Testis (tissue), 3 donors: ENCODE measurements around the gene PRKN. TPM values are rescaled to one million over a fixed set of nuclear protein-coding genes. Genes with fewer than 3 reads are reported as not detected.

Experiments used
- DNase-seq: peaks from one replicate; pipeline ENCODE4 v3.0.0-alpha.2; 2019
- H3K27ac ChIP-seq, 2 donors: fragments of 200-600 bp; sonication (generic); one replicate each; pipeline ENCODE4 v1.5.1; 2019
- H3K27me3 ChIP-seq: fragments of 200-600 bp; sonication (generic); one replicate; pipeline ENCODE4 v1.5.1; 2019
- H3K36me3 ChIP-seq: fragments of 200-600 bp; sonication (generic); one replicate; pipeline ENCODE4 v1.5.1; 2017; ENCODE audit warnings: low read depth; ENCODE audit errors: missing control alignments
- H3K4me1 ChIP-seq: fragments of 200-600 bp; sonication (generic); one replicate; pipeline ENCODE4 v1.5.1; 2019
- H3K4me3 ChIP-seq, 2 donors: fragments of 200-600 bp; sonication (generic); one replicate each; pipeline ENCODE4 v1.5.1; 2017 to 2019
- H3K9me3 ChIP-seq: fragments of 200-600 bp; sonication (generic); one replicate; pipeline ENCODE4 v1.5.1; 2017
- POLR2A ChIP-seq: fragments of 450-650 bp; IDR thresholded peaks from one replicate; pipeline ENCODE4 v1.6.1; 2017; ENCODE audit warnings: antibody characterized with exemption, mild to moderate bottlenecking, moderate library complexity
- WGBS, 2 donors: methylation state at CpG; one replicate each; pipeline ENCODE4 v1.1.5; 2018; 5-methylcytosine and 5-hydroxymethylcytosine counted together
- intact Hi-C: fragments of 100-400 bp; cut with DNase I; formaldehyde crosslinking; loops from one replicate; pipeline ENCODE4 v1.15.1; 2023; ENCODE audit warnings: low total_unique reads
- polyA plus RNA-seq: library from polyadenylated mRNA; stranded (reverse); fragments of 350-450 nt; fragmentation: Illumina TruSeq; extraction: RNeasy Lipid Tissue Mini Kit (QIAGEN cat#74804); gene quantifications from one replicate; pipeline ENCODE4 v1.2.3, GENCODE V29; 2014; ENCODE audit warnings: low read depth, low replicate concordance; ENCODE audit not compliant: insufficient read depth
- total RNA-seq, 2 donors: library from RNA; depleted of rRNA; stranded (reverse); fragments of >200 nt; gene quantifications; one replicate each; pipeline ENCODE4 v1.2.3, GENCODE V29; 2016
- TF ChIP-seq, protein P1 (sequence below), 3 experiments: fragments of 450-650 bp in 2 of 3; fragments of 200-600 bp in 1 of 3; sonication (generic) in 1 of 3; IDR thresholded peaks; one replicate each; pipeline ENCODE4 v1.5.1; 2016 to 2019; ENCODE audit warnings: antibody characterized with exemption in 3 of 3, mild to moderate bottlenecking in 2 of 3, moderate library complexity in 1 of 3

PRKN gene
- total and polyA plus RNA-seq, 3 donors from 2014 or later: 19.1 to 34.5 (median 28.8) TPM

- no peaks in the 10 kb centered on the region for H3K9me3 ChIP-seq
- no peaks in the 10 kb centered on the region for H3K27me3 ChIP-seq
- H3K4me3 ChIP-seq: no peak overlapping the region
- no peak for DNase-seq
- 79 to 87% methylated on average over 4 of the region's 4 CpGs for WGBS, 2 donors
- H3K36me3 ChIP-seq: no peaks in the 10 kb centered on the region
- no peak for TF ChIP-seq POLR2A
- TF ChIP-seq, protein P1, sequence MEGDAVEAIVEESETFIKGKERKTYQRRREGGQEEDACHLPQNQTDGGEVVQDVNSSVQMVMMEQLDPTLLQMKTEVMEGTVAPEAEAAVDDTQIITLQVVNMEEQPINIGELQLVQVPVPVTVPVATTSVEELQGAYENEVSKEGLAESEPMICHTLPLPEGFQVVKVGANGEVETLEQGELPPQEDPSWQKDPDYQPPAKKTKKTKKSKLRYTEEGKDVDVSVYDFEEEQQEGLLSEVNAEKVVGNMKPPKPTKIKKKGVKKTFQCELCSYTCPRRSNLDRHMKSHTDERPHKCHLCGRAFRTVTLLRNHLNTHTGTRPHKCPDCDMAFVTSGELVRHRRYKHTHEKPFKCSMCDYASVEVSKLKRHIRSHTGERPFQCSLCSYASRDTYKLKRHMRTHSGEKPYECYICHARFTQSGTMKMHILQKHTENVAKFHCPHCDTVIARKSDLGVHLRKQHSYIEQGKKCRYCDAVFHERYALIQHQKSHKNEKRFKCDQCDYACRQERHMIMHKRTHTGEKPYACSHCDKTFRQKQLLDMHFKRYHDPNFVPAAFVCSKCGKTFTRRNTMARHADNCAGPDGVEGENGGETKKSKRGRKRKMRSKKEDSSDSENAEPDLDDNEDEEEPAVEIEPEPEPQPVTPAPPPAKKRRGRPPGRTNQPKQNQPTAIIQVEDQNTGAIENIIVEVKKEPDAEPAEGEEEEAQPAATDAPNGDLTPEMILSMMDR (IDR thresholded peaks at IDR 0.05): no peak
- H3K27ac ChIP-seq: no peak overlapping the region
- H3K4me1 ChIP-seq: no peaks in the 10 kb centered on the region
- intact Hi-C loops: no loop called here
Measured at GRCh38 chr6:161817881-161818280, 909.7 kb downstream of the PRKN start.

DNA sequence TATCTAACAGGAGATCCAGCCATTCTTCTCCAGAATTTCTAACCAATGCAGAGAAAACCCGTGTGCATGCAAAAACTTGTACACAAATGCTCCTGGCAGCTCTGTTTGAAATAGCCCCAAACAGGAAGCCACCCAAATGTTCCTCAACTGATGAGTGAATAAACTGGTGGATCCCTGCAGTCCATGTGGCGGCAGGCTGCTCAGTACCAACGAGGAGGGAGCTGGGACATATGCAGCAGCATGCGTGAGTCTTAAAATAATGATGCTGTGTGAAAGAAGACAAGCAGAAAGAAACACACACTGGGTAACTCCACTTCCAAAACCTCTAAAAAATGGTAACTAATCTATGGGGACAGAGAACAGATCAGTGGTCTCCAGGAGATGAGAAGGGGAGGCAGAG, 911.6 kb downstream of the PRKN start:
- WGBS, 2 donors: 50 to 54% methylated on average over 4 of the region's 4 CpGs
- H3K9me3 ChIP-seq: no peaks in the 10 kb centered on the region
- no peaks in the 10 kb centered on the region for H3K4me1 ChIP-seq
- no peak overlapping the region for H3K4me3 ChIP-seq
- no peaks in the 10 kb centered on the region for H3K36me3 ChIP-seq
- no peaks in the 10 kb centered on the region for H3K27me3 ChIP-seq
- TF ChIP-seq POLR2A: no peak
- TF ChIP-seq, protein P1 (IDR thresholded peaks at IDR 0.05): no peak
- intact Hi-C loops: no loop called here
- no peak overlapping the region for H3K27ac ChIP-seq
- DNase-seq: no peak

DNA sequence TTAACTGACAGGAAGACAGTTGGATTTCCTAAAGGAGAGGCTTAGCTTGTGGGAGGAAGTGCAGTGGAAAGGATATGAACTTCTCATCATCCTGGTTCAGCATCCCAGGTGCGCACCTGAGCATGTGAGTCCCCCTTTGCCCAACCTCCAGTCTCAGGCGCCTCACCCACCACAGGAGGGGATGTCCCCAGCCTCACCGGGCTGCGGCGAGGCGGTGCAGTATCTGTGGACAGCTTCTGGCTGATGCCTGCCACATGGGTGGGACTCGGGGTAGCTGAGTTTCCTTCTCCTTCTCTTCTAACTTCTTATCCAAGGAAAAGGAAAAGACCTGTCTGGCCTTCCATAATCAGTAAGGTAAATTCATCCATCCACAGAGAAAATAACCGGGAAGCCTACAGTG, 914.4 kb downstream of the PRKN start:
- Histone ChIP-seq H3K27me3 (no peaks in the 10 kb centered on the region), H3K36me3 (no peaks in the 10 kb centered on the region), H3K4me1 (no peaks in the 10 kb centered on the region), H3K4me3 (no peak overlapping the region), H3K9me3 (no peaks in the 10 kb centered on the region), H3K27ac (no peak overlapping the region)
- no peak for TF ChIP-seq POLR2A
- TF ChIP-seq, protein P1 (IDR thresholded peaks at IDR 0.05): no peak
- intact Hi-C loops: no loop called here
- no peak for DNase-seq
- WGBS, 2 donors: 96 to 100% methylated on average over 6 to 8 of the region's 8 CpGs

GRCh38 chr6:161809971-161810370, 917.6 kb downstream of the PRKN start:
- no peak for DNase-seq
- H3K27ac ChIP-seq: no peak overlapping the region
- no peaks in the 10 kb centered on the region for H3K9me3 ChIP-seq
- no peaks in the 10 kb centered on the region for H3K4me1 ChIP-seq
- no peaks in the 10 kb centered on the region for H3K27me3 ChIP-seq
- no peak for TF ChIP-seq POLR2A
- TF ChIP-seq, protein P1 (IDR thresholded peaks at IDR 0.05): no peak
- WGBS, 2 donors: 91 to 93% methylated on average over 2 of the region's 2 CpGs
- no peak overlapping the region for H3K4me3 ChIP-seq
- intact Hi-C loops: no loop called here
- H3K36me3 ChIP-seq: no peaks in the 10 kb centered on the region

DNA sequence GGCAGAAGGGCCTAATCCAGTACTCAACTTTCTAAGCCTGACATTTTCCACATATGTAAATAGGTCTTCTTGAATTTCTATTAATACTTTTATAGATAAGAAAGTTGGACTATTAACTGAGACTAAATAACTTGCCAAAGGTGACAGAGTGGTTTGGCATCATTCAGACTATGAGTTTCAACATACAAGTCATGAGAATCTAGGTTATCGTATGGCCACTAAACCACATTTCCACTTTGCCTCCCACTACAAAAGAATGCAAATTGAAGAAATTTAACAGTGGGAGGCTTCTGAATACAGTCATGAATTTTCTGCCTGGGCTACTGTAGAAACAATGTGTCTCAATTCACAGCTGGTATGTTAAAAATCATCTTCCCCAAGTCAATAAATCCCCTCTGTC, 922.7 kb downstream of the PRKN start:
- no peak overlapping the region for H3K4me3 ChIP-seq
- no peak overlapping the region for H3K27ac ChIP-seq
- H3K27me3 ChIP-seq: no peaks in the 10 kb centered on the region
- 71 to 76% methylated on average over 1 of the region's 1 CpG for WGBS, 2 donors
- TF ChIP-seq, protein P1 (IDR thresholded peaks at IDR 0.05): no peak
- TF ChIP-seq POLR2A: no peak
- no peaks in the 10 kb centered on the region for H3K36me3 ChIP-seq
- no peak for DNase-seq
- H3K4me1 ChIP-seq: no peaks in the 10 kb centered on the region
- intact Hi-C loops: no loop called here
- H3K9me3 ChIP-seq: no peaks in the 10 kb centered on the region
